Measurements from ENCODE around the gene LRRC74A.

Gene LRRC74A

GRCh38 chr14:76868454-76869170, 42.4 kb downstream of the LRRC74A start:
- in situ Hi-C loops (cut with MboI; ENCODE audit: low pct_unique_long_range_greater_than_20kb, low sequenced_read_pairs, unreplicated experiment) = no loop called here
- no peak for TF ChIP-seq CTCF (IDR thresholded peaks at IDR 0.05; ENCODE audit: extremely low read depth, insufficient read depth, missing control alignments)
- no peak for DNase-seq (ENCODE audit: low spot score)

GRCh38 chr14:76870166-76870565, 44.0 kb downstream of the LRRC74A start:
- TF ChIP-seq CTCF (IDR thresholded peaks at IDR 0.05; ENCODE audit: extremely low read depth, insufficient read depth, missing control alignments) = no peak
- in situ Hi-C loops (cut with MboI; ENCODE audit: low pct_unique_long_range_greater_than_20kb, low sequenced_read_pairs, unreplicated experiment) = no loop called here
- no peak for DNase-seq (ENCODE audit: low spot score)

DNA sequence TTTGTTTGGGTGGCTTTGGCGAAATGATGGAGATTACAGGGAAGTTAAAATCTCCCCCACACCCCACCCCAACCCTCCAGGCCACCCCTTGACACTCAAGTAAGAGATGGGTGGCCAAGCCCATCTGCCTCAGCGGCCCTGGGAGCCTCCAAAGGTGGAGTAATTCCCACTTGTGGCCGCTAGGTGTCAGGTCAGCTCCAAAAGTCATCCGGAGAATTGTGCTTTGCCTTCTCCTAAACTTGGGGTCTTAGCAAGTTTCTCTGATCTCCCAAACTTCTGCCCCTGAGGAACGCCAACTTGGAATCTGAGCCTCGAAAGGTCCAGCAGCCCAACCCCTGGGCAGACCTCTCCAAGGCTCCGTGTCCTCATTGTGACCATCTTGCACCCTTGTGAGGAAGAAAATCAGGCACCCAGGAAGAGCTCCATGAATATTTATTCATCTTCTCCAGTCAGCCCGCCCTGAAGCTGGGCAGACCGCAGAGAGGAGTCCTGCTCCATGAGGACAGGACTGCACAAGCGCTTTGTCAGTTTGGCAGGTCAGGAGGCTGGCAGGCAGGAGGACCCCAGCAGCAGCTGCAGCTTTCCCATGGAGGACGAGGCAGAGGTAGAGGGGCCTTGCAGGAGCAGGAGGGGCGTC, 46.7 kb downstream of the LRRC74A start:
- in situ Hi-C loops (cut with MboI; ENCODE audit: low pct_unique_long_range_greater_than_20kb, low sequenced_read_pairs, unreplicated experiment) = no loop called here
- DNase-seq (ENCODE audit: low spot score) = peak; percentile 79
- peak; percentile 90 for TF ChIP-seq CTCF (IDR thresholded peaks at IDR 0.05; ENCODE audit: extremely low read depth, insufficient read depth, missing control alignments)

- no peak for DNase-seq (ENCODE audit: low spot score)
- TF ChIP-seq CTCF (IDR thresholded peaks at IDR 0.05; ENCODE audit: extremely low read depth, insufficient read depth, missing control alignments) = no peak
- in situ Hi-C loops (cut with MboI; ENCODE audit: low pct_unique_long_range_greater_than_20kb, low sequenced_read_pairs, unreplicated experiment) = loop anchor here (25.0 kb wide), 1 partner anchor 438 kb away; the partner anchor contains the start of genes GSTZ1 and POMT2
These were observed 48.5 kb downstream of the LRRC74A start for GRCh38 chr14:76874734-76875133.

DNA sequence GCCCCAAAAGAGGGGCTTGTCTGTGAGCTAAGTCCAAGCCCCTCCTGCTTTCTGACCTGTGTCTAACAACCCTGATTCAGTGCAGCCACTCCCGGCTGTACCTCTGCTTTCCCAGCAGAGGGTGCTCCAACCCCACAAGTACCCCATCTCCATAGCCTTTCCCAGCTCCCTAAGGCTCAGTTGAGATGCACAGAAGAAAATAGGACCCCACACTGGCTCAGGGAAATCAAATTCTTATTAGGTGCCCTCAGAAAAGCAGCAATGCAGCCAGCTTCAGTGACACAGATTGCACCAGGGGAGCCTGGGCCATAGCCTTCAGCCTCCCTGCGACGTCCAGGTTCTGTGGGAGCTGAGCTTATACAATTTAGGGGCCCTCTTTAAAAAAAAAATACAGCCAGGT, 49.9 kb downstream of the LRRC74A start:
- peak; percentile 77 for DNase-seq (ENCODE audit: low spot score)
- peak; percentile 95 for TF ChIP-seq CTCF (IDR thresholded peaks at IDR 0.05; ENCODE audit: extremely low read depth, insufficient read depth, missing control alignments)
- in situ Hi-C loops (cut with MboI; ENCODE audit: low pct_unique_long_range_greater_than_20kb, low sequenced_read_pairs, unreplicated experiment) = loop anchor here (25.0 kb wide), 1 partner anchor 436 kb away; the partner anchor contains the start of genes GSTZ1 and POMT2

DNA sequence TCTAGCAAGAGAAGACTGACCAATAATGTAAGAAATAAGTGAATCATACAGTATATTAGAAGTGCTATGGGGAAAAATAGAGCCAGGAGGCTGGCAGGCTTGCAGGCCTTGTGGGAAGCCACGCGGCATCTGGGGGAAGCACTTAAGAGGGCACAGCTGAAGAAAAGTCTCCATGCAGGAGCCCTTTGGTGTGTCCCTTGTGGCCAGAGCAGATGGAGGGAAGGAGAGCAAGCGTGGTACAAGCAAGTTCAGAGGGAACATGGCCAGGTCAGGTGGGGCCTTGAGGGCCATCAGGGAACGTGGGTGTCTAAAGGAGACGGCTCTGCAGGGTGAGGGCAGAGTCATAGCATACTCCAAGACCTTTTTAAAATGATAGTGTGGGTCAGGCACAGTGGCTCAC, 51.7 kb downstream of the LRRC74A start:
- no peak for DNase-seq (ENCODE audit: low spot score)
- in situ Hi-C loops (cut with MboI; ENCODE audit: low pct_unique_long_range_greater_than_20kb, low sequenced_read_pairs, unreplicated experiment) = loop anchor here (25.0 kb wide), 1 partner anchor 434 kb away; the partner anchor contains the start of genes GSTZ1 and POMT2
- no peak for TF ChIP-seq CTCF (IDR thresholded peaks at IDR 0.05; ENCODE audit: extremely low read depth, insufficient read depth, missing control alignments)

Measured in GM13977 (cell line).